ENCODE results near the gene PAPPA2. TPM values are rescaled to one million over a fixed set of nuclear protein-coding genes. Genes with fewer than 3 reads are reported as not detected.
A peak's percentile ranks its signal among the peaks of the same experiment; 100 is the strongest.
"Not testable (repeated sequence)": the region's sequence is repeated elsewhere in the genome, so short reads cannot be mapped to it uniquely, and the experiment has no call there.

PAPPA2 gene
- total RNA-seq, 4 donors from 2014 or later, result under 0.01 to 3.1 (median 0.45) TPM

- peaks cover 0 to 56% (median 2%) of the 10 kb centered on the region in 4 donors for H3K27me3 ChIP-seq
- no peak for TF ChIP-seq CTCF (IDR thresholded peaks at IDR 0.05)
- no peak for TF ChIP-seq POLR2AphosphoS5 (IDR thresholded peaks at IDR 0.05)
- no peak for TF ChIP-seq EP300 (IDR thresholded peaks at IDR 0.05)
- TF ChIP-seq POLR2A (IDR thresholded peaks at IDR 0.05; ENCODE audit: low read depth), result no peak
- H3K4me1 ChIP-seq, result peaks cover 0 to 10% (median 8%) of the 10 kb centered on the region in 4 donors
- H3K4me3 ChIP-seq, result no peak overlapping the region
- no peaks in the 10 kb centered on the region for H3K9me3 ChIP-seq
- H3K36me3 ChIP-seq, result no peaks in the 10 kb centered on the region
- no peak for DNase-seq (ENCODE audit: extremely low spot score)
- H3K27ac ChIP-seq (replicated peaks in 1 of 4), result no peak overlapping the region
- intact Hi-C loops (cut with DNase I), result loop anchor here (2.0 kb wide), 1 partner anchor 322 kb away; no protein-coding TSS in a partner anchor
- 32% methylated on average over 2 of the region's 2 CpGs for WGBS
Measured at GRCh38 chr1:176558561-176558960, 95.6 kb downstream of the PAPPA2 start.

- no peaks in the 10 kb centered on the region for H3K36me3 ChIP-seq
- H3K9me3 ChIP-seq, result no peaks in the 10 kb centered on the region
- H3K4me1 ChIP-seq, result peaks cover 0 to 10% (median 8%) of the 10 kb centered on the region in 4 donors
- H3K27ac ChIP-seq (replicated peaks in 1 of 4), result no peak overlapping the region
- peaks cover 0 to 48% (median 2%) of the 10 kb centered on the region in 4 donors for H3K27me3 ChIP-seq
- 49% methylated on average over 4 of the region's 4 CpGs for WGBS
- H3K4me3 ChIP-seq, result no peak overlapping the region
- DNase-seq (ENCODE audit: extremely low spot score), result no peak
- no peak for TF ChIP-seq EP300 (IDR thresholded peaks at IDR 0.05)
- no peak for TF ChIP-seq CTCF (IDR thresholded peaks at IDR 0.05)
- no peak for TF ChIP-seq POLR2A (IDR thresholded peaks at IDR 0.05; ENCODE audit: low read depth)
- no peak for TF ChIP-seq POLR2AphosphoS5 (IDR thresholded peaks at IDR 0.05)
- intact Hi-C loops (cut with DNase I), result loop anchor here (2.0 kb wide), 1 partner anchor 321 kb away; no protein-coding TSS in a partner anchor
Measured at GRCh38 chr1:176559474-176559873, 96.5 kb downstream of the PAPPA2 start.

- H3K9me3 ChIP-seq, result no peaks in the 10 kb centered on the region
- H3K27me3 ChIP-seq, result peaks cover 0 to 44% (median 2%) of the 10 kb centered on the region in 4 donors
- H3K4me1 ChIP-seq, result peaks cover 0 to 10% (median 8%) of the 10 kb centered on the region in 4 donors
- no peak for DNase-seq (ENCODE audit: extremely low spot score)
- no peak overlapping the region for H3K4me3 ChIP-seq
- intact Hi-C loops (cut with DNase I), result loop anchor here (1.0 to 2.0 kb wide), 2 partner anchors 283 to 321 kb away; no protein-coding TSS in a partner anchor
- H3K36me3 ChIP-seq, result no peaks in the 10 kb centered on the region
- no peak overlapping the region for H3K27ac ChIP-seq (replicated peaks in 1 of 4)
- 3% methylated on average over 5 of the region's 5 CpGs for WGBS
- TF ChIP-seq EP300 (IDR thresholded peaks at IDR 0.05), result no peak
- TF ChIP-seq POLR2A (IDR thresholded peaks at IDR 0.05; ENCODE audit: low read depth), result no peak
- TF ChIP-seq POLR2AphosphoS5 (IDR thresholded peaks at IDR 0.05), result no peak
- peak; percentile 74 to 83 (median 82) for TF ChIP-seq CTCF (IDR thresholded peaks at IDR 0.05)
Measured at GRCh38 chr1:176559878-176560277, 96.9 kb downstream of the PAPPA2 start.

GRCh38 chr1:176560681-176561080 is 97.7 kb downstream of the PAPPA2 start:
- WGBS, result 87% methylated on average over 4 of the region's 4 CpGs
- TF ChIP-seq CTCF (IDR thresholded peaks at IDR 0.05), result no peak
- no peak for TF ChIP-seq POLR2AphosphoS5 (IDR thresholded peaks at IDR 0.05)
- TF ChIP-seq EP300 (IDR thresholded peaks at IDR 0.05), result no peak
- TF ChIP-seq POLR2A (IDR thresholded peaks at IDR 0.05; ENCODE audit: low read depth), result no peak
- intact Hi-C loops (cut with DNase I), result loop anchor here (1.0 kb wide), 1 partner anchor 283 kb away; no protein-coding TSS in a partner anchor
- peaks cover 0 to 36% (median 2%) of the 10 kb centered on the region in 4 donors for H3K27me3 ChIP-seq
- H3K4me1 ChIP-seq, result peaks cover 0 to 10% (median 8%) of the 10 kb centered on the region in 4 donors
- H3K36me3 ChIP-seq, result no peaks in the 10 kb centered on the region
- DNase-seq (ENCODE audit: extremely low spot score), result peak; percentile 83
- H3K4me3 ChIP-seq, result no peak overlapping the region
- no peaks in the 10 kb centered on the region for H3K9me3 ChIP-seq
- H3K27ac ChIP-seq (replicated peaks in 1 of 4), result no peak overlapping the region

- intact Hi-C loops (cut with DNase I), result loop anchor here (2.0 kb wide), 1 partner anchor 131 kb away; no protein-coding TSS in a partner anchor
- 88% methylated on average over 7 of the region's 7 CpGs for WGBS
- not testable (repeated sequence) for H3K9me3 ChIP-seq; H3K36me3 ChIP-seq; H3K27ac ChIP-seq (replicated peaks in 1 of 4); H3K4me3 ChIP-seq
- Histone ChIP-seq H3K4me1 (peaks cover 0 to 15% (median 9%) of the 10 kb centered on the region in 4 donors), H3K27me3 (peaks cover 0 to 26% (median 0%) of the 10 kb centered on the region in 4 donors)
- peak; percentile 90 for DNase-seq (ENCODE audit: extremely low spot score)
Measured at GRCh38 chr1:176561761-176562160, 98.8 kb downstream of the PAPPA2 start.

Data from esophagus muscularis mucosa (tissue), 4 donors.